Loucy (cell line): ENCODE data around the gene SPEG.

Source experiments
- H2AFZ ChIP-seq: fragments of 200-600 bp; sonication (generic); 2 replicates; pipeline ENCODE4 v1.6.0; 2016; ENCODE audit warnings: antibody characterized with exemption, mild to moderate bottlenecking, low read length, moderate library complexity
- H3F3A ChIP-seq: fragments of 200-600 bp; 2 replicates; pipeline ENCODE4 v1.6.0; 2016; ENCODE audit warnings: antibody characterized with exemption, low read depth, mild to moderate bottlenecking
- H3K27me3 ChIP-seq: fragments of 200-600 bp; sonication (generic); 2 replicates; pipeline ENCODE4 v1.6.1; 2014; ENCODE audit warnings: low read length, mild to moderate bottlenecking; ENCODE audit not compliant: insufficient read depth, poor library complexity, severe bottlenecking
- H3K36me3 ChIP-seq: fragments of 200-600 bp; sonication (generic); 2 replicates; pipeline ENCODE4 v1.6.1; 2016; ENCODE audit warnings: low read length; ENCODE audit not compliant: insufficient read depth
- H3K4me1 ChIP-seq: fragments of 200-600 bp; sonication (generic); 2 replicates; pipeline ENCODE4 v1.5.1; 2014; ENCODE audit warnings: low read length, mild to moderate bottlenecking; ENCODE audit not compliant: insufficient read depth, poor library complexity, severe bottlenecking
- H3K4me2 ChIP-seq: fragments of 200-600 bp; sonication (generic); 2 replicates; pipeline ENCODE4 v1.6.0; 2014; ENCODE audit warnings: antibody characterized with exemption, low read length, low read depth, mild to moderate bottlenecking; ENCODE audit not compliant: poor library complexity, severe bottlenecking
- H3K4me3 ChIP-seq: fragments of 200-600 bp; sonication (generic); 2 replicates; pipeline ENCODE4 v1.5.1; 2014; ENCODE audit warnings: low read length, mild to moderate bottlenecking, mixed read lengths; ENCODE audit not compliant: poor library complexity, severe bottlenecking
- H3K79me2 ChIP-seq: fragments of 200-600 bp; sonication (generic); 2 replicates; pipeline ENCODE4 v1.6.1; 2014; ENCODE audit warnings: low read length; ENCODE audit not compliant: insufficient read depth
- H3K9ac ChIP-seq: fragments of 200-600 bp; sonication (generic); 2 replicates; pipeline ENCODE4 v1.6.0; 2014; ENCODE audit warnings: mild to moderate bottlenecking, low read depth, low read length, moderate library complexity; ENCODE audit not compliant: poor library complexity, severe bottlenecking
- H3K9me2 ChIP-seq: fragments of 200-600 bp; sonication (generic); replicated peaks from 2 replicates; pipeline ENCODE4 v1.6.1; 2016; ENCODE audit warnings: low read depth, low read length, mixed read lengths
- H3K9me3 ChIP-seq: fragments of 200-600 bp; sonication (generic); 2 replicates; pipeline ENCODE4 v1.6.1; 2014; ENCODE audit warnings: mild to moderate bottlenecking, antibody characterized with exemption, low read length, low read depth; ENCODE audit not compliant: insufficient read depth
- H4K20me1 ChIP-seq: fragments of 200-600 bp; sonication (generic); 2 replicates; pipeline ENCODE4 v1.6.0; 2014; ENCODE audit warnings: antibody characterized with exemption, low read length, mild to moderate bottlenecking; ENCODE audit not compliant: insufficient read depth, poor library complexity, severe bottlenecking
- CTCF ChIP-seq: fragments of 200-600 bp; sonication (generic); conservative IDR thresholded peaks from 2 replicates; pipeline ENCODE4 v1.5.1; 2014; ENCODE audit warnings: mild to moderate bottlenecking, antibody characterized with exemption, low read length
- EZH2phosphoT487 ChIP-seq: fragments of 200-600 bp; IDR thresholded peaks from 2 replicates; pipeline ENCODE4 v1.6.1; 2018; ENCODE audit warnings: antibody characterized with exemption, mild to moderate bottlenecking, moderate library complexity, borderline replicate concordance

The SPEG gene

GRCh38 chr2:219508444-219508734 lies 73.7 kb downstream of the SPEG start:
- Histone ChIP-seq H3K27me3 (peaks cover 3% of the 10 kb centered on the region), H3K9me2 (no peaks in the 10 kb centered on the region), H4K20me1 (no peaks in the 10 kb centered on the region), H2AFZ (no peak overlapping the region), H3K4me2 (no peak overlapping the region), H3K79me2 (no peaks in the 10 kb centered on the region), H3K36me3 (no peaks in the 10 kb centered on the region), H3K9ac (no peak overlapping the region), H3K4me1 (no peaks in the 10 kb centered on the region), H3K9me3 (no peaks in the 10 kb centered on the region), H3F3A (no peaks in the 10 kb centered on the region), H3K4me3 (no peak overlapping the region)
- TF ChIP-seq EZH2phosphoT487 = no peak
- no peak for TF ChIP-seq CTCF

- no peaks in the 10 kb centered on the region for H3F3A ChIP-seq
- H3K9ac ChIP-seq = no peak overlapping the region
- H2AFZ ChIP-seq = no peak overlapping the region
- no peak overlapping the region for H3K4me2 ChIP-seq
- H4K20me1 ChIP-seq = no peaks in the 10 kb centered on the region
- no peaks in the 10 kb centered on the region for H3K9me2 ChIP-seq
- peaks cover 5% of the 10 kb centered on the region for H3K27me3 ChIP-seq
- H3K4me3 ChIP-seq = peak overlapping the region; percentile 17
- H3K36me3 ChIP-seq = no peaks in the 10 kb centered on the region
- H3K9me3 ChIP-seq = no peaks in the 10 kb centered on the region
- no peaks in the 10 kb centered on the region for H3K79me2 ChIP-seq
- no peak for TF ChIP-seq CTCF
- no peak for TF ChIP-seq EZH2phosphoT487
- H3K4me1 ChIP-seq = peaks cover 2% of the 10 kb centered on the region
These were observed 74.5 kb downstream of the SPEG start for GRCh38 chr2:219508971-219509779.

GRCh38 chr2:219509780-219510511 lies 75.3 kb downstream of the SPEG start:
- H3K36me3 ChIP-seq = no peaks in the 10 kb centered on the region
- H4K20me1 ChIP-seq = no peaks in the 10 kb centered on the region
- peak overlapping the region; percentile 14 for H3K4me2 ChIP-seq
- H3K4me3 ChIP-seq = peak overlapping the region; percentile 17
- no peak overlapping the region for H2AFZ ChIP-seq
- no peaks in the 10 kb centered on the region for H3K9me3 ChIP-seq
- no peaks in the 10 kb centered on the region for H3K9me2 ChIP-seq
- H3F3A ChIP-seq = no peaks in the 10 kb centered on the region
- H3K27me3 ChIP-seq = peaks cover 5% of the 10 kb centered on the region
- H3K79me2 ChIP-seq = no peaks in the 10 kb centered on the region
- no peak overlapping the region for H3K9ac ChIP-seq
- TF ChIP-seq EZH2phosphoT487 (no peak), CTCF (peak; percentile 64)
- H3K4me1 ChIP-seq = peaks cover 7% of the 10 kb centered on the region
